AG09319 (cell line): Measurements from ENCODE around the gene SORBS2.

Experiments used
- DNase-seq: peaks from one replicate; pipeline ENCODE4 v3.0.0-alpha.2; 2010; ENCODE audit warnings: low read depth; ENCODE audit errors: extremely low read depth
- TF ChIP-seq, protein P1 (sequence below): IDR thresholded peaks from 2 replicates; pipeline ENCODE4 v1.5.1; 2011; ENCODE audit warnings: low read depth, mild to moderate bottlenecking, inconsistent platforms, low read length, moderate library complexity

Gene SORBS2

DNA sequence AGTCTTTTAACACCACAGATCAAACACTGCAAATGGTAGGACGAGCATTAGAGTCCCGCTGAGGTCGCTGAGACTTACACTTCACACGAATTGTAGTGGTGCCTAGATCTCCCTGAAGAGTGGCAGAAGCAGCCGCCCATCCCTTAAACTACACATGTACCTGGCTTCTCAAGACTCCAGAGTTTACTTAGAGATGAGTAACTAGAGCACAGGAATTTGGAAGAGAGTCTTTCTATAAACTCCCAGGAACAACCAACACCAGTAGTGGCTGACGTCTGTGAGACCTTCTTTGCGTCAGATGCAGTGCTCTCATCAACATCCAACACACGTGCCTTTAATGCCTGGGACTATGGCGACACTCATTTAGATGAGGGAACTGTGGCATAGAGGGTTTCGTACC, 12.6 kb downstream of the SORBS2 start:
- TF ChIP-seq, protein P1, sequence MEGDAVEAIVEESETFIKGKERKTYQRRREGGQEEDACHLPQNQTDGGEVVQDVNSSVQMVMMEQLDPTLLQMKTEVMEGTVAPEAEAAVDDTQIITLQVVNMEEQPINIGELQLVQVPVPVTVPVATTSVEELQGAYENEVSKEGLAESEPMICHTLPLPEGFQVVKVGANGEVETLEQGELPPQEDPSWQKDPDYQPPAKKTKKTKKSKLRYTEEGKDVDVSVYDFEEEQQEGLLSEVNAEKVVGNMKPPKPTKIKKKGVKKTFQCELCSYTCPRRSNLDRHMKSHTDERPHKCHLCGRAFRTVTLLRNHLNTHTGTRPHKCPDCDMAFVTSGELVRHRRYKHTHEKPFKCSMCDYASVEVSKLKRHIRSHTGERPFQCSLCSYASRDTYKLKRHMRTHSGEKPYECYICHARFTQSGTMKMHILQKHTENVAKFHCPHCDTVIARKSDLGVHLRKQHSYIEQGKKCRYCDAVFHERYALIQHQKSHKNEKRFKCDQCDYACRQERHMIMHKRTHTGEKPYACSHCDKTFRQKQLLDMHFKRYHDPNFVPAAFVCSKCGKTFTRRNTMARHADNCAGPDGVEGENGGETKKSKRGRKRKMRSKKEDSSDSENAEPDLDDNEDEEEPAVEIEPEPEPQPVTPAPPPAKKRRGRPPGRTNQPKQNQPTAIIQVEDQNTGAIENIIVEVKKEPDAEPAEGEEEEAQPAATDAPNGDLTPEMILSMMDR = no peak
- no peak for DNase-seq

DNA sequence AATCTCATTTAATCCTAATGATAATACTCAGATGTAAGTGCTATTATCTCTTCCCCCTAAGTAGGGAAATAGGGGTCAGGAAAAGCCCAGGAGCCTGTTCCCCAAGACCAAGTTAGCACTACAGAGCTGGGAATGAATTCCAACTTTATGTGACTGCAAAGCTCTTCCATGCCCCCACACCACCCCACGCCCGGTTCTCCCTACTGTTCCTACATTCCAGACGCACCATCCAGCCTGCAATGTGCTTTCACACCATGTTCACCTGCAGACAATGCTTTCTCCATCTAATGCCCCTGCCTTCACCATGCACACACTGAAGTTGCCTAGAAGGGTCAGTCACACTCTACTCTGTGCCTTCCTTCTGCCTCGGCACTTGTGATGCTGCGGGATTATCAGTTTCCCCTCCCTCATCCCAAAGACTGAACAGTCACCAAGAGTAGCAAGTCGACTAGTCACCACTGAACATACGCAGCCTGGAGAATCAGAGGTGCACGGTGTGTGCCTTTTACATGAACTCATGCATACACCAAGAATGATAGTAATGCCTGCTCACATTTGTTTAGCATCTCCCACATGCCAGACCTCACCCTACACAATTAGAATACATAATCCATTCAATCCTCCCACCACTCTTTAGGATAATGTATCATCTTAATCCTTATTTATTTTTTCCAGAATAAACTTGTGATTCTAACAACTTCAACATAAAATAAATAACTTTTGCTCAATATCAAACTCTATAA, 14.2 kb downstream of the SORBS2 start:
- TF ChIP-seq, protein P1 = no peak
- DNase-seq = no peak

DNA sequence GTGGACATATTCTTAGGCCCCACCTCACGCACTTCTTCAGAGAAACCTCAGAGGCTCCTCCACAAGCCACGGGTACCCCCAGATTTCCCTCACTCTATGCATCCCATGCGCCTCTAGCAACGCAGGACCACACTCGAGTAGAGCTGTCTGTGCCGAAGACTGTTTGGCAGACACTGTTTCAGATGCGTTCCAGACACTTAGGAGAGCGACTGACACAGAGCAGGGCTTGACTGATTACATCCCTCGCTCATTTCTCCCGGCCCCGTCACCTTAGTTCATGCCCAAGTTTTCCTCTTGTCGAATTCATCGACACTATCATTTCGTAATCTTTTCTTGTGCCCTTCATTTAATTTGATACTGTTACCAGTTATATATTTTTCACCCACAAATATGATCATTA, 15.0 kb downstream of the SORBS2 start:
- TF ChIP-seq, protein P1 = no peak
- DNase-seq = no peak

DNA sequence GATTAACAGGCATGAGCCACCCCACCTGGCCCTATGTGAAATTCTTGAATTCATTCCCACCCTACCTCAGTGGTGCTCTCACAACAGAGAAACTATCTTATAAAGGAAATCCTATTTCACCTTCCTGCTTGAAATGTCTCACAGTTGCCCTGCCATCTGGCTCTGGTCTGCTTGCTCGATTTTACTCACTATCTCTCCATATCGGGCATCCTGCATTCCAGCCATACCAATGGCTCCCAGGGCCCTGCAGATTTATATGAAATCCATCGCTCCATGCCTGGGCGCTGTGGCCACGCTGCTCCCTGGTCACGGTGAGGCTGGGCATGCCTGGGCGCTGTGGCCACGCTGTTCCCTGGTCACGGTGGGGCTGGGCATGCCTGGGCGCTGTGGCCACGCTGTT, 15.8 kb downstream of the SORBS2 start:
- no peak for DNase-seq
- TF ChIP-seq, protein P1 = no peak

DNA sequence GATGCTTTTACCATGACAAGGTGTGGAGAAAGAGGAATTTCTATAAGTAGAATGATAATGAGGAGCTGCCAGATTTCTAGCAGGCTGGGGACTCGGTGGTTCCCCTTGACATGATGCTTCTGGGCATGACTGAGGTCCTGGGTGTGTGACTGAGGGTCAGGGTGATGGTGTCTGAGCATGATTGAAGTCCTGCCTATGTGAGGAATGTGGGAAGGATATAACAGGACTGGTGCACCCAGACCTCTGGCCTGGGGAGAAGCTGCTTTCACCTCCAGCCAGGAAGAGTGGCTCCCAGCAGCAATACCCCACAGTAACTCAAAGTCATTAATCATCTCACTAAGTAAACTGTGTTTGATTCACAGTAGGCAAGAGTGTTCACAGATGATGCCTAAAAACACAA, 17.4 kb downstream of the SORBS2 start:
- no peak for DNase-seq
- TF ChIP-seq, protein P1 = no peak

DNA sequence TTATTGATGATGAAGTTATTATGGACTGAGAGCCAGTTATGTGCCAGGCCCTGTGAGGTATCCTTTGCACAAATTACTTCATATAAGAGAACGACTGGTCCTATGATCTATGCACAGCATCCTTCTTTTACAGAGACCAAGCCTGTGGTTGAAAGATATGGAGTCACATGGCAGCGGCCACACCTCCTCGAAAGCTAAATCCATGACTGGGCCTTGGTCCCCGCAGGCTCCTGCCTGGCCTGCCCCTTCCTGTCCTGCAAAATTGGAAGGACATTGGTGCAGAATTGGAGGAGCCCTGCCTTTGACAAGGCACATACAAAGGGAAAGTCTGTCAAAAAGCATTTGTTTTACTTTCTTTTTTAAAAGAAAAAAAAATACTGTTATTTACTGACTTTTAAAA, 18.3 kb downstream of the SORBS2 start:
- no peak for DNase-seq
- TF ChIP-seq, protein P1 = no peak

DNA sequence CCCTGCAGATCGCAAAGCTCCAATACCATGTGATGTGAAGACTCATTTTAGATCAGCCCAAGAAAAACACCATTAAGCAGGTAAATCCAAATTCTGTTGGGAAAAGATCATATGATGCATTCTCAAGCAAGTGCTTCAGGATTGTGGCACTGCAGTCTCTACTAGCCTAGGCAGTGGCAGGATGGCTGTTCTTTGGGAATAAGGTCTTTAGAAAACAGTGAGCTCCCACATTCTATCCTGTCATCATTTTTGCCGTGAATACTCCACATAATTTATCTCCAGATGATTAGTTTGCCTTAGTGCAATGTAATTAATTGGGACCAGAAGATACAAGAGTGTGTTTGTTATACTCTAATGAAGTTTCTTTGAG, 18.9 kb downstream of the SORBS2 start:
- TF ChIP-seq, protein P1 = no peak
- no peak for DNase-seq
